HG02973 (cell line): ENCODE data around the gene ACAP3.
A peak's percentile ranks its signal among the peaks of the same experiment; 100 is the strongest.

Experiments used
- ATAC-seq: cut with Tn5 transposase; IDR thresholded peaks from one replicate; pipeline ENCODE4 v1.9.1; 2021; ENCODE audit warnings: moderate library complexity; ENCODE audit not compliant: unreplicated experiment

Gene ACAP3

DNA sequence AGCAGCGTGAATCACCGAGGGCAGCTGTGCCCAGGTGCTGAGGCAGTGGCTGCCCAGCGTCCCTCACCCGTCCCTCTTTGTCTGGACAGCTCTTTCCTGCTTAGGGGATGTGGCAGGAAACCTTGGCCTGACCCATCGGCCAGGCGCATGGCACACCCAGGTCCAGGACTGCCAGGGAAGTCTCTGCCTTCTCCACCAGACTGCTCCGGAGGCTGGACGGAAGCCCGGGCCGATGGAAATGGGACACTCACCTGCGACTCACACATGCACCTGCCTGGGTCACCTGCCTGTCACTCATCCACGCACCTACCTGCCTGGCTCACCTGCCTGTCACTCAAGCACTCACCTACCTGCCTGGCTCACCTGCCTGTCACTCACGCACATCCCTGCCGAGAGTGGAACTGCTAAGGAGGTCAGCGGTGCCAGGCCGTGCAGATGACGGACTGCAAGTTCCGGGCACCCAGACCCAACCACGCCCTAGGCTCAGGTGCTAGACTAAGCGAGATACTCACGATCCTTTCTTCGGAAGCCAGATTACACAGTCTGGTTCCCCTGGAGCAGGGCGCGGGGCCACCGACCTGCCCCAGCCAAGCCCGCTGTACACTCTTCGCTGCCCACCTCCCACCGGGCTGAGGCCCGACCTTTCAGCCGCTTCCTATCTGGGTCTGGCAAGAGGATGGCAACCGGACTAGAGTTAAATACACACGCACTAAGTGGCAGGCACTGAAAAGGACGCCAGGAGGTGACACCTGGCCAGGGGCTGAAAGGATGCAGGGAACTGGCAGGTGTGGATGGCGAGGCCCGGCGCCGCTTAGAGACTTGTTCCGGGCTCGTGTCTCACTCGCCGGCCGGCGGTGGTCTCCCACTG is 35.2 kb downstream of the ACAP3 start:
- no peak for ATAC-seq

DNA sequence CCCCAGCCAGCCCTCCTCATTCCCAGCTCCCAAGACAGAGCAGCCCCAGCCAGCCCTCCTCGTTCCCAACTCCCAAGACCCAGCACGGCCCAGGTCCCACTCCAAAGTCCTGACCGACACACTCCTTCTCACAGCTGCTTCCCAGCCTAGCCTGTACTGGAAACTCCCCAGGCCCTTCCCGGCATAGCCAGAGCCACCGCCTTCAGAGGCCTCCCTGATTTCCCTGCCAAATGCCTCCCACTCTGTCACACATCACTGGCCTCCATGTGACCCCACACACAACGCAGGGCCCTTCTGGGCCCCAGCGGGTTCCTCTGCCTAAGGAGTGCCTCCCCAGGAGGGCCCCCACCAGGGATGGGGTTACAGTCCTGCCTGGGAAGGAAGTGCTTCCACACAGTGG is 36.9 kb downstream of the ACAP3 start:
- ATAC-seq = no peak

DNA sequence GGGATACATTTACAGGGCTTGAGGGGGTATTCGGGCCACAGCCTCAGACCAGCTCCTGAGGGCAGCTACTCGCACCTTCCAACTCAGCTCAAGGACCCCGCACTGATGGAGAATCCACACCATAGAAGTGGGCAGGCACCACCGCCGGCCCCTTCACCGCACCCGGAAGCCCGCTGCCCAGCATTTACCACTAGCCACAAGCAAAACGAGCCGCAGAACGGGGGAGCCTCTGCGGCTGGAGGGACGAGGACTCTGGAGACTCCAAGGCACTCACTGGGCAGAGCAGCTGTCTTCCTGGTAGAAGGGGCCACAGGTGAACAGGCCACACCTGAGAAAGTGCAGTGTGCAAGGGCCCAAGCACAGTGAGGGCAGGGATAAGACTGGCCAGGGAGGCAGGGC is 39.4 kb downstream of the ACAP3 start:
- no peak for ATAC-seq

DNA sequence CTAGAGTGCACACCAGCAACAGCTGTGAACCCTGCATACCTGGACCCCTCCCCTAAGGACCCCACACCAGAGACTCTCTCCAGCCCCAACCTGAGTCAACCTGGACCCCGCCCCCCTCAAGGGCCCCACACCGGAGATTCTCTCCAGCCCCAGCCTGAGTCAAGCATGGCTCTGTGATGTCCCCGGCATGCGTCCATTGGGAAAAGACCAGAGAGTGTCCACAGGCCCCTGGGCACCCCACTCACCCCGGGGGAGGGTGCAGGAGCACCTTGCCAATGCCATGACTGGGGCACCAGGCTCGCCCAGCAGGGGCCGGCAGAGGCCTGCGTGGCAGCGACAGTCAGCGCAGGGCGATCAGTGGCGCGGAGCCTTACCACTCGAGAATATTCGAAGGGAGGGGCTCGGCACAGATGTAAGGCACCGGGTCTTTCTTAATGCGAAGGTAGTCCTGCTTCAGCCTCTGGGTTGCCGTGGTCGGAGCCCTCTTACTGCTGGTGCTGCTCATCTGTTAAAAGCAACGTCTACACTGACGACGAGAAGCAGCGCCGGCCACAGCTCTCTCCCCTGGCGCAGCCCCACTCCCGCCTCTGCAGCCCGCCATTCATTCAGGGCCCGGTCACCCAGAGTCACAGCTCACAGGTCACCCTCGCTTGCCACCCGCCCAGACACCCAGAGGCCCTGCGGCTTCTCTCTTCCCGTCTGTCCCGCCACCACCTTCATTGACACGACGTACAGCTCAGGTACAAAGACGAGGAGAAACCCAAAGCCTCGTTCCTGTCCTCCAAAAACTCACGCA is 40.0 kb downstream of the ACAP3 start:
- no peak for ATAC-seq

DNA sequence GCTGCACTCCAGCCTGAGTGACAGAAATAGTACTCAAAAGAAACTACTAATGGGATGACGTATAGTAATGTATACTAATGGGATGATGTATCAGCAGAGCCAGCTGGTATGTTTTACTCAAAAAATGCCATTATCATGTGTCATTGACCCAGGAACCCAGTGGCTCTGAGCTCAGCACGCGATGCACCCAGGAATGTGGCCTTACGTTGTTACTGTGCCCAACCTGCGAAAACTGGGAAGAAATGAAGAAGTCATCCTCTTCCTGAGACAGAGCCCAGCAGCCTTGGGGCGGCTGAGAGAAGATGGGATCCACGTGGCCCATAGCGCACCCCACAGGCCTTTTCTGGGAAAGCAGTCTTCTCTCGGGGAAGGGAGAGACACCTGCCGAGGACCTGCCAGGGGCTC is 42.9 kb downstream of the ACAP3 start:
- ATAC-seq = no peak

DNA sequence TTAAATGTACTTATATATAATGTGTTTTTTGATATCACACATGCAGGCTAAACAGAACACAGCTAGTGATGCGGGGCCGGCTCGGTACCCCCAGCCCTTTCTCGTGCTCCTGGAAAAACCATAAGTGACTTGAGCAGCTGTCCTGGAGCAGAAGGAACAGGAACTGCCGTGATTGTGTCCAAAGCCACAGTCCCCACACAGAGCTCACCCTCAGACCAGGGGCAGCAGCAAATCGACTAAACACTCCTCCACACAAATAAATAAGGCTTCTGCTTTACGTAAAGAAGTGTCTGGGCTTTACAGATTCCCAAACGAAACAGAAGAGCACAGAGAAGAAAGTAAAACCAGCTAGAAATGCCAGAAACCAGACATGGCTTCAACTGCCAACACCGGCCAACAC is 43.7 kb downstream of the ACAP3 start:
- ATAC-seq = no peak

DNA sequence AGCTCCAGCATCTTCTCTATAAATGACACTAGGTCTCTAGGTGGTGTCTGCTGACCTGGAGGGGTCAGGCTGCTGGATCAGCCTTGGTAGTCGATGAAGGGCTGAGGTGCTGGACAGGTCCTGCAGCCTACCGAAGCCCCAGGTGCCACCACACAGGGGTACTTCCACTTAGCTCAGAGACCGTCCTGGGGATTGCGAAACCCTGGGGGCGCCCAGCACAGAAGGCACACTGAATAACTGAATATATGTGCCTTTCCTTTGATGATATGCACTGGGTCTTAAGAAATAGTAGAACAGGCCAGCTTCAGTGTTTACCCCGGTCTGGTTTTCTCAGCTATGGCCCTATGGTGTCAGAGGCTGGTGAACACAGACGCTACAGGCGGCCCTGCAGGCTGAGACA is 45.0 kb downstream of the ACAP3 start:
- no peak for ATAC-seq

DNA sequence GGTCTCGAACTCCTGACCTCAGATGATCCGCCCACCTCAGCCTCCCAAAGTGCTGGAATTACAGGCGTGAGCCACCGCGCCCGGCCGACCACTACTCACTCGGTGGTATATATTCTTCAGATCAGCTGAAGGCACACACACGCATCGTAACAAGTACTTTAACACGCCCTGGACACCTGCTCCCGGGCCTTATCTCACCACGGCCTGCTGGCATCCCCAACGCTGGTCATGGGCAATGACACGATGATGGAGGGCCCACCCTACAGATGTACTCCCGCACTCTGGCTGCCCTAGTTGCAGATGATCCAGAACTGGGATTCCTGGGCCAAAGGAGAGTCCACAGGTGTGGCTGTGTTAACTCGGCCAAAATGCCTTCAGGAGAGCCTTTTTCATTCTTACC is 45.7 kb downstream of the ACAP3 start:
- ATAC-seq = no peak

DNA sequence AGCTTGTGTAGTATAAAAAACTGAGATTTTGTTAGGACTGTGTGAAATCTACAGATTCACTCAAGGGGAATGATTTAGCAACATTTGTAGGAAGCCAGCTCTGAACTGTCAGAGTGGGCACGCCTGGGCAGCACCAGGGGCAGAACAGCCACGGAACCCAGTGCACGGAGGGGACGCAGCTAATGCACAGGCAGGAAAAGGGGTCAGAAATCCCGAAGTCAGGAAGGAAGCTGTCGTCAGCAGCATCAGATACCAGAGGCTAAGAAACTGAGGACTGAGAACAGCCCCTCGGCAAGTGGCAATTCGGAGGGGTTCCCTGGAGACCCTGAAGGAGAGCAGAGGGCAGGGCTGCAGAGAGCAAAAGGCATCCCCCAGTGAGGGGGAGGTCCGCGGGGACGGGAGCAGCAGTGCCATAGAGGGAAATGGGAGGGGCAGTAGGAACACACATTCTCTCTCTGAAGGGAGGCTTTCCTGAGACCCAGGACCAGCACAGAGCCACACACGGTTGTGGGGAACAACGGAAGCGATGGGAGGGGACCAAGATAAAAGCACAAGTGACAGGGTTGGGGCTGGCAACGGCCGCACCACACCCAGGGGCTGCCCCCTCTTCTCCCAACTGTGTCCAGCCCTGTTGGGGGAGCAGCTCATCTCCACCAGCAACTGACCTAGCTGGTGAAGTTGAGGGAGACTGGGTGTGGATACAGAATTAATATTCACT is 46.7 kb downstream of the ACAP3 start:
- ATAC-seq = no peak

DNA sequence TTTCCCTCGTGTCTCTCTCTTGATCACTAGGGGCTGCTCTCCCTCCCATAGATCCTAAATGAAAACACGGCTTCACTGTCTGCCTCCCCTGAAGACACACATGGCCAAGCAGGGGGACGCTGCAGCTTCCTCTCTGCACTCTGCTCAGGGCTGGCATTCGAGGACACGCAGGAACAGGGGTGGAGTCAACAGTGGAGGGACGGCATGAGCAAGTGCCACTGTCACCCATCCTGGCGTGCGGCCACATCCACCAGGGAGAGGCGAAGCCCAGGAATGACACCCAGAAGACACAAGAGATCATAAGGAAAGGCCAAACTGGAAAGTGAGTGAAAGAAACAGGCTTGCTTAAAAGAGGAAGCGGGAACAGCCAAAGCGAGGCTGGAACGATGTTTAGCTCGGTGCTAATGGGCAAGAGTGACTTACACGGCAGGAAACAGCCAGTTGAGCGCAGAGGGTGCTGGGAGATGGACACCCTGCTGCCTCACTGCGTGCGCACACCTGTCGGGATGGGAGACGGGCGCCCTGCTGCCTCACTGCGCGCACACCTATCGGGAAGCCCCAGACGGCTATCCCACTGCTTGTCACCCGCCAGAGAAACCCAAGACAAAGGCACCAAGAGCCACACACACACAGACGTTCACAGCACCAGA is 47.7 kb downstream of the ACAP3 start:
- ATAC-seq = no peak

DNA sequence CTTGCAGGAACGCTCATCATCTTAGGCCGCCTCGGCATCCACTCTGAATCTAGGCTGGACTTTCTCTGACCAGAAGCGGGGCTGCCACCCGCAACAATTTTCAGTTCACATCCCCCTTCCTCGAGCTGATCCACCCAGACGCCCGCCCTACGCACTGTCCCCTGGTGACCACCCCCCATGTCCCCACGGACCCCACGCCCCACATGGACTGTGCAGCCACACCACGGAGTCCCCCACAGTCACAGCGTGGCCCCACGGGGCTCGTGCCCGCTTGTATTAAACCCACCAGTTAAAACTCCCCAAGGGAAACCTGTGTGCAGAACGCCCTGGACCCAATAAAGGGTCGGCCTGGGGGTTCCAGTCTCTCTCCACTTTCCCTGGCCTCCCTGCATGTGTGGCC is 48.2 kb downstream of the ACAP3 start:
- no peak for ATAC-seq

DNA sequence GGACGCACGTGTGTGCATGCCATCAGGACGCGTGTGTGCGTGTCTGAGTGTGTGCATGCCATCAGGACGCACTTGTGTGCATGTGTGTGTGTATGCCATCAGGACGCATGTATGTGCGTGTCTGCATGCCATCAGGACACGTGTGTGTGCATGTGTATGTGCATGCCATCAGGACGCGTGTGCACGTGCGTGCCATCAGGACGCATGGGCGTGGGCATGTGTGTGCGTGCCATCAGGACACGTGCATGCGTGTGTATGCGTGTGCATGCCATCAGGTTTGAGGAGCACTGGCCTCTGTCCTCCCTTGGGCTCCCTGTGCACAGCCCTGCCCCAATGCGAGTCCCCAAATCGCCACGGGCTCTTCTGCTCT is 48.6 kb downstream of the ACAP3 start:
- ATAC-seq = no peak

DNA sequence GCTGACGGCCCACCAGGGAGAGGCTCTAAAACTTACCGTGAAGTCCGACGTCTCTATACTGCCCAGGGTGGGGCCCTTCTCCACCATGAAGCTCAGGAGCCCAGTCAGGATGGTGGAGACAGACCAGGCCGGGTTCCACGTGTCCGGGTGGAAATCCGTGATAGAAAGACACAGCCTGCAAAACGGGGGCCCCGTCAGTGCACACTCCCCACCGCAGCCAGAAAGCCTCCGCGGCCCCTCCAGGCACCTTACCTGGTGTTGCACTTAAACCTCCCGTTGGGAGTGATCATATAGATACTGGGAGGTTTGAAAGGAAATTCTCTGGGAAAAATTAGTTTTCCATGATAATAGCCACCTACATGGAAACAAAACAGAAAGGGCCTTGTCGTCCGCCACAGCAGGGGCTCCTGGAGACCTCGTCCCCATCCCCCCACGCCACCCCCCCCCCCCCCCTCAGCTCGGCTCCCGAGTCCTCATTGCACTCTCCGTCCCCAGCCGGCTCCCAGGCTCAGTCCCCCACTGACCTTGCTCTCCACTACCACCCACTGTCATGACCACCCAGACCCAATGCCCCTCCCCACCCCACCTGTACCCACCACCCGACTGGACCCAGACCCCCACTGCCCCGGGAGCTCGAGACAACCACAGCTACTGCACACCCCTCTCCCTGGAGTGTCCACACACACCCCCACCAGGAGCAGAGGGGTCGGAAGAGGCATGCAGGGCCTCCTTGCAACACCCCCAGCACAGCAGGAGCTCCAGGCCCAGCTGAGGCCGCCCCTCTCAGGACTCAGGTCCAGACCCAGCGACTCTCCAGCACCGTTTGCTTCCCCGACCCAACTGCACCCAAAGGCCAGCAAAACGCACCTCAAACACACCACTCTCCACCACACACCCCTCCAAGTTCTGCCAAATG is 50.5 kb downstream of the ACAP3 start:
- no peak for ATAC-seq

DNA sequence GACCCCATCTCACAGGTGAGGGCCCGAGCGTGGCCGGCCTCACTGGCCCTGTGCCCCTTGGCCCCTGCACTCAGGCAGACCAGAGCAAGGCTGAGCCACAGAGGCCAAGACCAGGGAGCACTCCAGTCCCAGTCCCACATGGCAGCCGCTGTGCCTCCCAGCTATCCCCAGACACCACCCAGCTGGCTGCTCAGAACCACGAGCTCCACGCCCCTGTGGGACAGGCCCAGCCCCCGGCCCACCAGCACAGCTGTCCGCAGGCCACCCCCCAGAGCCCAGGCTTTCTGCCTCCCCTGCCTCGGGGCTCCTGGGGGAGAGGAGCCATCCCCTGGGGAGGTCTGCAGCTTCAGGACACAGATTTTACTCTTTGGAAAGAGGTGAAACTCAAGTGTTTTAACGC is 52.1 kb downstream of the ACAP3 start:
- no peak for ATAC-seq

DNA sequence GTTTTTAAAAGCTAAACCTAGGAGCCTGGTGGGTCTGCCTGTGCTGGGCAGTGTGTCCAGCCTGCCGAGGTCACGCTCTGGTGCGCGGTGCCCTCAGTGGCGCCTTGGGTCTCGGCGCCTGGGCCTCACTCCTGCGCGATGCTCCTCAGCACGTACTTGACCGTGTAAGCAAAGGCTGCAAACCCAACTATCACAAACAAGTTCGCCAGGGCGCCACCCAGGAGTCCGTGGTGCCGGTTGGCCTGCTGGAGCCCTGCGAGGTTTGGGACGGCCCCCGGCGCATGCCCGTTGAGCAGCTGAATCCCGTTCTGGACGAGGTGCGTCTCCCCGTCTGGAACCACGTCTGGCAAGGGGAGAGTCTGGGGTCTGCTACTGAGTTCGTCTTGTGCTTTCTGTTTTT is 52.7 kb downstream of the ACAP3 start:
- no peak for ATAC-seq

DNA sequence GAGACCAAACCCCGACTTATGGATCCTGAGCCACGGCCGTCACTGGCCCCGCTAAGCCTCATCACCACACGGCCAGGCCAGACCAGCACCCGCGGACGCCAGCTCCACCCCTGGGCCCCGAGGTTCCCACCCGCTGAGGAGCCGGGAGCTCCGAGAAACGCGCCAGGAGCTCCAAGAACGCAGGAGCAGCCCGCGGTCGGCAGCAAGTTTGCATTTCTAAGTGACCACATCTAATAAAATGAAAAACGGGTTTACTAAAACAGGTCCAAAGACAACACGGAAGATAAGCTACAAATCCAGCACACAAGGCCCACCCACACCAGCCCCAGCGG is 53.1 kb downstream of the ACAP3 start:
- no peak for ATAC-seq

DNA sequence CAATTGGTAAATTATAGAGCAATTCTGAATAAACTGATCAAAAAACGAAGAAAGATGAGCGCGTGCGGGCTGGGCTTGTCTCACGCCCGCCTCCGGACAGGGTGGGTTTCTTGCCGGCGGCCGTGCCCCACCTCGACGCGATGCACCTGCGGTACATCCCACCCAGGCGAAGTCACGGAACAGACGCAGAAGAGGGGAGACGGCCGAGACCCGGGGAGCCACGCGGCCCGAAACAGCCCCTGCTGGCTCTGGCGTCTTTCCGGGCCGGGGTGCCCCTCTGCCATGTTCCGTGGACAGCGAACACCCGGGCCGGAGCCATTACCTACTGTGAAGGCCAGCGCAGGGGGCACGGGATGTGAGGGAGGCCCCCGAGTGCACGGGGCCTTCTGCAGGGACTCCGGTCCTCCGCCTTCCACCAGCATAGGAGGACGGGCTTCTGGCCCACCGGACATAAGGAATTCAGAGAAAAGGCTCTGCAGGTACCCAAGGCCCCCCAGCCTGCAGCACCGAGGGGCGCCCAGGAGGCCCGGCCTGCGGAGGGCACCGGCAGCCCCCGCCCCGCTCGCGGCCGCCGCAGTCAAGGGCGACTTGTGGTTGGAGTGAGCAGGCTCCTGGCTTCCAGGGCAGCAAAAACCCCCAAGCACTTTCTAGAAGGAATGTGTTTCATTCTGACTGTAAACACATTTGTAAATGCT is 53.6 kb downstream of the ACAP3 start:
- ATAC-seq = no peak

DNA sequence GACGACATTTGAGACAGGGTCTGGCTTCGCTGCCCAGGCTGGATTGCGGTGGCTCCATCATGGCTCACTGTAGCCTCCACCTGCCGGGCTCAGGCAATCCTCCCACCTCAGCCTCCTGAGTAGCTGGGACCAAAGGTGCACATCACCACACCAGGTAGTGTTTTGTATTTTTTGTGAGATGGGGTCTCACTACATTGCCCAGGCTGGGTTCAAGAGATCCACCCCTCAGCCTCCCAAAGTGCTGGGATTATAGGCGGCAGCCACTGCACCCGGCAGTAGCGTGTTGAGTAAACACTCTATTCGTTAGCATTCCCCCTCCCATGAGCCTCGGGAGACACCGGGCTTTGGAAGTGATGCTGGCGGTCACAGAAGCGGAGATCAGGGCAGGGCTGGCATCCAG is 54.4 kb downstream of the ACAP3 start:
- no peak for ATAC-seq

DNA sequence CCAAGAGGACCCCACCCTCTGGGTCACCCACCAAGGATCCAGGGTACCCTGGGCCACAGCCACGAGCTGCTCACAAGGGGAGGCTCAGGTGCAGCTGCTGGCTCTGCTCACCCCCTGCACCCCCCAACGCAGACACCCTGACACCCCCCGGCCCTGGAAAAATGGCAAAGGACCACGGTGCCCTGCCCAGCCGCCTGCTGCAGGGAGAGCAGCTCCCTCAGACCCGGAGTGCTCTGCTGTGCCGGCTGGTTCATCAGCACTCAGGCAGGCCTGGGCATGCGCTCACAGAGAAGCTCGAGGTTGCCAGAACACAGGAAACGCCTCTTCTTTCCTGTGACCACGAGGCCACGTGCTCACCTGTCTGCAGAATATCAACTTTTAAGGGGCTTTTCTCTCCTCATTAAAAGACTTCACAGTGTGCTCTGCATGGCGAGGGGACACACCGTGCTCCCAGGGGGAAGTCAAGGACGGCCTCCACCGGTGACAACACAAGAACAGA is 56.9 kb downstream of the ACAP3 start:
- ATAC-seq = peak; percentile 48
